B cell (primary cell): Measurements from ENCODE around the gene HYAL2. TPM values are rescaled to one million over a fixed set of nuclear protein-coding genes. Genes with fewer than 3 reads are reported as not detected.

ENCODE experiments used
- ATAC-seq: fragments of 200-7000 bp; cut with Tn5 transposase; one replicate; pipeline ENCODE4 v1.10.0; 2021; ENCODE audit warnings: low read depth, mild to moderate bottlenecking, moderate number of reproducible peaks, moderate library complexity
- CTCF ChIA-PET: fragments of 350-600 bp; sonication (Branson Sonifier 250); formaldehyde crosslinking; loops from one replicate; lab custom pipeline; 2021; ENCODE audit warnings: antibody characterized with exemption, inconsistent platforms; lab: Charles Lee
- POLR2A ChIA-PET: fragments of 350-600 bp; sonication (Branson Sonifier 250); formaldehyde crosslinking; loops from one replicate; lab custom pipeline; 2021; ENCODE audit warnings: antibody characterized with exemption; lab: Charles Lee
- DNase-seq: peaks from one replicate; pipeline ENCODE4 v3.0.0; 2013
- H2AFZ ChIP-seq: 2 replicates; pipeline ENCODE4 v1.6.1; 2012; ENCODE audit warnings: mild to moderate bottlenecking, low read depth, low read length; ENCODE audit not compliant: insufficient read depth, poor library complexity, severe bottlenecking
- H3K27ac ChIP-seq, 2 donors: 1 replicate in 1 of 2; 2 replicates in 1 of 2; pipeline ENCODE4 v1.5.1; 2012 to 2013; ENCODE audit warnings: low read length in 2 of 2, mild to moderate bottlenecking in 2 of 2, moderate library complexity in 1 of 2
- H3K27me3 ChIP-seq, 4 experiments: fragments of 200-600 bp in 1 of 4; sonication (generic) in 1 of 4; replicated peaks in 1 of 4; 1 replicate in 2 of 4; 2 replicates in 2 of 4; pipeline versions ENCODE4 v1.6.1 to v1.7.0; 2013 to 2016; ENCODE audit warnings: low read length in 3 of 4, mild to moderate bottlenecking in 2 of 4, mixed read lengths in 1 of 4, moderate library complexity in 1 of 4; ENCODE audit not compliant: insufficient read depth in 4 of 4, control insufficient read depth in 3 of 4; ENCODE audit errors: control extremely low read depth in 1 of 4
- H3K36me3 ChIP-seq, 2 experiments: replicated peaks in 1 of 2; 1 replicate in 1 of 2; 2 replicates in 1 of 2; pipeline versions ENCODE4 v1.6.1 to v1.7.1; 2013; ENCODE audit warnings: low read length in 1 of 2; ENCODE audit not compliant: insufficient read depth in 2 of 2, control insufficient read depth in 1 of 2; ENCODE audit errors: control extremely low read depth in 1 of 2, extremely low read depth in 1 of 2
- H3K4me1 ChIP-seq, 2 donors: fragments of 200-600 bp in 1 of 2; sonication (generic) in 1 of 2; 1 replicate in 1 of 2; 2 replicates in 1 of 2; pipeline versions ENCODE4 v1.5.1 to v1.6.1; 2013 to 2017; ENCODE audit warnings: low read length in 2 of 2; ENCODE audit not compliant: control insufficient read depth in 2 of 2, insufficient read depth in 2 of 2
- H3K4me2 ChIP-seq: replicated peaks from 2 replicates; pipeline ENCODE3; 2012; ENCODE audit warnings: mild to moderate bottlenecking, low read depth, low read length; ENCODE audit not compliant: poor library complexity, severe bottlenecking
- H3K4me3 ChIP-seq, 5 experiments: fragments of 200-600 bp in 1 of 5; sonication (generic) in 1 of 5; 1 replicate in 3 of 5; 2 replicates in 2 of 5; pipeline versions ENCODE4 v1.5.1 to v1.7.0; 2011 to 2016; ENCODE audit warnings: low read length in 4 of 5, mild to moderate bottlenecking in 4 of 5, low read depth in 2 of 5, control low read depth in 1 of 5, moderate library complexity in 1 of 5; ENCODE audit not compliant: insufficient read depth in 1 of 5; ENCODE audit errors: control extremely low read depth in 1 of 5, extremely low read depth in 1 of 5
- H3K79me2 ChIP-seq: fragments of 200-600 bp; sonication (generic); one replicate; pipeline ENCODE4 v1.6.0; 2016; ENCODE audit warnings: low read length; ENCODE audit not compliant: control insufficient read depth, insufficient read depth
- H3K9ac ChIP-seq: fragments of 200-600 bp; sonication (generic); 2 replicates; pipeline ENCODE4 v1.6.1; 2017; ENCODE audit warnings: mild to moderate bottlenecking, low read length, moderate library complexity
- H3K9me3 ChIP-seq, 3 donors: one replicate each; pipeline versions ENCODE4 v1.6.1 to v1.7.1; 2013; ENCODE audit warnings: low read length in 2 of 3; ENCODE audit not compliant: control insufficient read depth in 2 of 3, insufficient read depth in 1 of 3; ENCODE audit errors: control extremely low read depth in 1 of 3
- H4K20me1 ChIP-seq: 2 replicates; pipeline ENCODE4 v1.6.0; 2012; ENCODE audit warnings: mild to moderate bottlenecking, low read length; ENCODE audit not compliant: insufficient read depth, control insufficient read depth, poor library complexity, severe bottlenecking
- H3K27ac Mint-ChIP-seq: one replicate; pipeline ENCODE4 v1.8.0; 2021; ENCODE audit warnings: mixed read lengths
- H3K27me3 Mint-ChIP-seq: one replicate; pipeline ENCODE4 v1.8.0; 2021; ENCODE audit warnings: mixed read lengths
- H3K4me1 Mint-ChIP-seq: one replicate; pipeline ENCODE4 v1.8.0; 2021; ENCODE audit warnings: mixed read lengths
- H3K4me3 Mint-ChIP-seq: one replicate; pipeline ENCODE4 v1.8.0; 2021; ENCODE audit warnings: mixed read lengths
- H3K9me3 Mint-ChIP-seq: one replicate; pipeline ENCODE4 v1.8.0; 2022; ENCODE audit warnings: mixed read lengths; ENCODE audit not compliant: insufficient read depth
- CTCF ChIP-seq: fragments of 200-600 bp; IDR thresholded peaks from one replicate; pipeline ENCODE4 v1.8.0; 2022; ENCODE audit warnings: antibody characterized with exemption, mild to moderate bottlenecking
- EZH2 ChIP-seq: IDR thresholded peaks from 2 replicates; pipeline ENCODE4 v1.6.1; 2012; ENCODE audit warnings: borderline replicate concordance, low read depth, mild to moderate bottlenecking, moderate library complexity, low read length; ENCODE audit not compliant: insufficient read depth, poor library complexity, severe bottlenecking
- WGBS: methylation state at CpG from one replicate; pipeline ENCODE4 v1.1.5; 2013; ENCODE audit warnings: missing lambda C conversion rate; ENCODE audit not compliant: insufficient coverage; 5-methylcytosine and 5-hydroxymethylcytosine counted together
- intact Hi-C: fragments of 100-400 bp; cut with micrococcal nuclease; formaldehyde crosslinking; loops from one replicate; pipeline ENCODE4 v1.10.0; 2022
- polyA plus RNA-seq: library from polyadenylated mRNA; depleted of rRNA; stranded (reverse); fragments of >200 nt; gene quantifications from 2 replicates; pipeline ENCODE4 v1.2.3, GENCODE V29; 2012
- total RNA-seq, 2 donors: library from RNA; stranded (reverse); fragments of 120-200 nt in 1 of 2; gene quantifications; 1 replicate in 1 of 2; 2 replicates in 1 of 2; pipeline versions ENCODE4 v1.2.3 to v1.2.4, GENCODE V29; 2013 to 2022

HYAL2 gene
- total and polyA plus RNA-seq, 2 donors (not counting 1 experiment from before 2014, with no cell fraction given) = 4.2 to 5.1 TPM

GRCh38 chr3:50365080-50365841 is 42.7 kb upstream of the HYAL2 start:
- peak overlapping the region; percentile 81 for H3K9ac ChIP-seq
- ChIA-PET CTCF (interaction anchor here (0.7 to 3.3 kb wide), 5 partner anchors 12 to 177 kb away, joined by 3 to 27 read pairs (median 5); partner anchors contain the start of genes CYB561D2 and NPRL2), POLR2A (interaction anchor here (0.5 to 2.8 kb wide), 12 partner anchors 14 to 1344 kb away, joined by 3 to 13 read pairs (median 6); partner anchors contain the start of genes CYB561D2, HEMK1, NPRL2 and RASSF1)
- peak overlapping the region; percentile 24 to 84 (median 81) for H3K4me3 ChIP-seq
- no peaks in the 10 kb centered on the region for H4K20me1 ChIP-seq
- TF ChIP-seq CTCF (no peak), EZH2 (no peak)
- Mint-ChIP-seq H3K27ac (peak overlapping the region; percentile 94), H3K9me3 (no peaks in the 10 kb centered on the region), H3K4me3 (peak overlapping the region; percentile 91), H3K4me1 (peaks cover 21% of the 10 kb centered on the region), H3K27me3 (peaks cover 4% of the 10 kb centered on the region)
- peaks cover 0 to 3% (median 0%) of the 10 kb centered on the region in 4 experiments for H3K27me3 ChIP-seq
- intact Hi-C loops = loop anchor here (1.0 to 2.0 kb wide), 4 partner anchors 14 to 252 kb away; partner anchors contain the start of genes CYB561D2, HEMK1, MAPKAPK3 and NPRL2
- DNase-seq = peak; percentile 95
- no peaks in the 10 kb centered on the region for H3K36me3 ChIP-seq
- 2% methylated on average over 49 of the region's 53 CpGs for WGBS
- H3K4me2 ChIP-seq = peak overlapping the region; percentile 96
- no peaks in the 10 kb centered on the region for H3K79me2 ChIP-seq
- peak overlapping the region; percentile 91 for H2AFZ ChIP-seq
- ATAC-seq = peak; percentile 97
- peaks cover 13 to 22% of the 10 kb centered on the region in 2 donors for H3K4me1 ChIP-seq
- H3K27ac ChIP-seq = peak overlapping the region; percentile 78 to 86
- no peaks in the 10 kb centered on the region for H3K9me3 ChIP-seq
